Measurements from ENCODE around the gene CREBBP. TPM values are rescaled to one million over a fixed set of nuclear protein-coding genes. Genes with fewer than 3 reads are reported as not detected.
A peak's percentile ranks its signal among the peaks of the same experiment; 100 is the strongest.

Gene CREBBP
- total RNA-seq, 1 donor from 2014 or later = 33.5 TPM

DNA sequence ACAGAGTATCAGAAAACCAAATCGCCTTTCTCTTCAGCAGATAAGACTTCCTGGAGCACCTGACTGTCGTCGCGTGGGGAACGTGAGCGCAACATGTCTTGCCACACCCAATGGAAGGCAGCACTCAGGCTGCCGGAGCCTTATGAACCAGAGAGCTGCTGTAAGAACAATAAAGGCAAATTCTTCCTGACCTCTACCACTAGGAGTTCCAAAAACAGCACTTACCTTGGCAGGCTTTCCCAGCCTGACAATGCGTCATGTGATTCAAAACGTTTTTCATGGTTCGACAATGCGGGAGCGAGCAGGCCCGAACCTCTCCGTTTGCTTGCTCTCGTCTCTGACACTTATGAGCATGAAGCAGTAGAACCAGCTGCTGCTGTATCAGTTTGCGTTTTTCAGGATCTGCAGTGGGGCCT is 87.3 kb downstream of the CREBBP start:
- Histone ChIP-seq H3K4me3 (peak overlapping the region; percentile 32), H3K27ac (replicated peaks) (peak overlapping the region; percentile 78), H3K9me3 (replicated peaks) (no peaks in the 10 kb centered on the region), H3K36me3 (peaks cover 38% of the 10 kb centered on the region), H3K4me1 (peaks cover 76% of the 10 kb centered on the region), H3K27me3 (ENCODE audit: low read depth) (no peaks in the 10 kb centered on the region)
- intact Hi-C loops (cut with micrococcal nuclease) = no loop called here
- TF ChIP-seq, protein P1, sequence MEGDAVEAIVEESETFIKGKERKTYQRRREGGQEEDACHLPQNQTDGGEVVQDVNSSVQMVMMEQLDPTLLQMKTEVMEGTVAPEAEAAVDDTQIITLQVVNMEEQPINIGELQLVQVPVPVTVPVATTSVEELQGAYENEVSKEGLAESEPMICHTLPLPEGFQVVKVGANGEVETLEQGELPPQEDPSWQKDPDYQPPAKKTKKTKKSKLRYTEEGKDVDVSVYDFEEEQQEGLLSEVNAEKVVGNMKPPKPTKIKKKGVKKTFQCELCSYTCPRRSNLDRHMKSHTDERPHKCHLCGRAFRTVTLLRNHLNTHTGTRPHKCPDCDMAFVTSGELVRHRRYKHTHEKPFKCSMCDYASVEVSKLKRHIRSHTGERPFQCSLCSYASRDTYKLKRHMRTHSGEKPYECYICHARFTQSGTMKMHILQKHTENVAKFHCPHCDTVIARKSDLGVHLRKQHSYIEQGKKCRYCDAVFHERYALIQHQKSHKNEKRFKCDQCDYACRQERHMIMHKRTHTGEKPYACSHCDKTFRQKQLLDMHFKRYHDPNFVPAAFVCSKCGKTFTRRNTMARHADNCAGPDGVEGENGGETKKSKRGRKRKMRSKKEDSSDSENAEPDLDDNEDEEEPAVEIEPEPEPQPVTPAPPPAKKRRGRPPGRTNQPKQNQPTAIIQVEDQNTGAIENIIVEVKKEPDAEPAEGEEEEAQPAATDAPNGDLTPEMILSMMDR (IDR thresholded peaks at IDR 0.05; ENCODE audit: borderline replicate concordance) = peak; percentile 47
- DNase-seq = peak; percentile 33

DNA sequence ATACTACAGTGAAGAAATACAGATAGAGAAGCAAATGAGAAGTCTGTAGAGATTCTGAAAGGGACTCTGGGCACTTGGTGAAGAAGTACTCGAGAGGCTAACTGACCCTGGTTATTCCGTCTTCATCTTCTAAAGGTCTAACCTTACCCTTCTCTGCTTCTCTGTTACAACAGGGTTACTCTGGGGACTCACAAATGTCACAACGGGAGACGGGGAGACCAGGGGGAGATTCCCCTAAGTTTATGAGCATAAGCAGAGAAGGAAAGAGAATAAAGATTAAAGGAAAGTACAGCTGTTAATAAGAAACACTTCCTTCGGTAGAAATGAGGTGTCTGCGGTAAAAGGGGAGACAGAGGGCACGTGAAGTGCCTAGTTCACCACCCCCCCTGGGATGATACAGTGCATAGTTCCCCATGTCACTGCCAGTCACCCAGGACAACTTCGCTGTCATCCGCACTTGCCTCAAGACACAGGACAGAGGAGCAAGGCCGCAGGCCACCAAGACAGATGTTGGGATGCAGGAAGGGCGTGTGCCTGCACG is 88.0 kb downstream of the CREBBP start:
- Histone ChIP-seq H3K9me3 (replicated peaks) (no peaks in the 10 kb centered on the region), H3K4me3 (peak overlapping the region; percentile 32), H3K27ac (replicated peaks) (peak overlapping the region; percentile 78), H3K27me3 (ENCODE audit: low read depth) (no peaks in the 10 kb centered on the region), H3K36me3 (peaks cover 43% of the 10 kb centered on the region), H3K4me1 (peaks cover 71% of the 10 kb centered on the region)
- intact Hi-C loops (cut with micrococcal nuclease) = no loop called here
- TF ChIP-seq, protein P1 (IDR thresholded peaks at IDR 0.05; ENCODE audit: borderline replicate concordance) = no peak
- DNase-seq = no peak

DNA sequence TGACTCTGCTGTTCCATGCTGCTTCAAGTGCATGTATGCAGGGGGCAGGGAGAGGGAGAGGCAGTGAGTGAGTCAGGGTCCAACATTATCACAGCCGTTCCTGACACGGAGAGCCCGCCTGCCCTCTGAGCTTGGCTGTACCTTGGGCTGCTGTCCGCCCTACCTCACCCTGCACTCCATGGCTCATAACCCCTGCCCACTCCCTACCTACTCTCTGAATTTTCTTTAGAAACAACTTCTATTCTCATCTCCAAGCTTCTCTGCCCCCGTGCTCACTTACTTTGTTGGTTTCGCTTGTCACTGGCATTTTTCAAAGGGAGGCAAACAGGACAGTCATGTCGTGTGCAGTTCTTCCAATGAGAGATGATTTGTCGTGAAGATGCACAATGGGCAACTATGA is 88.8 kb downstream of the CREBBP start:
- no peak overlapping the region for H3K4me3 ChIP-seq
- intact Hi-C loops (cut with micrococcal nuclease) = no loop called here
- no peak overlapping the region for H3K27ac ChIP-seq (replicated peaks)
- DNase-seq = no peak
- peaks cover 63% of the 10 kb centered on the region for H3K4me1 ChIP-seq
- H3K36me3 ChIP-seq = peaks cover 48% of the 10 kb centered on the region
- H3K9me3 ChIP-seq (replicated peaks) = no peaks in the 10 kb centered on the region
- TF ChIP-seq, protein P1 (IDR thresholded peaks at IDR 0.05; ENCODE audit: borderline replicate concordance) = no peak
- H3K27me3 ChIP-seq (ENCODE audit: low read depth) = no peaks in the 10 kb centered on the region

DNA sequence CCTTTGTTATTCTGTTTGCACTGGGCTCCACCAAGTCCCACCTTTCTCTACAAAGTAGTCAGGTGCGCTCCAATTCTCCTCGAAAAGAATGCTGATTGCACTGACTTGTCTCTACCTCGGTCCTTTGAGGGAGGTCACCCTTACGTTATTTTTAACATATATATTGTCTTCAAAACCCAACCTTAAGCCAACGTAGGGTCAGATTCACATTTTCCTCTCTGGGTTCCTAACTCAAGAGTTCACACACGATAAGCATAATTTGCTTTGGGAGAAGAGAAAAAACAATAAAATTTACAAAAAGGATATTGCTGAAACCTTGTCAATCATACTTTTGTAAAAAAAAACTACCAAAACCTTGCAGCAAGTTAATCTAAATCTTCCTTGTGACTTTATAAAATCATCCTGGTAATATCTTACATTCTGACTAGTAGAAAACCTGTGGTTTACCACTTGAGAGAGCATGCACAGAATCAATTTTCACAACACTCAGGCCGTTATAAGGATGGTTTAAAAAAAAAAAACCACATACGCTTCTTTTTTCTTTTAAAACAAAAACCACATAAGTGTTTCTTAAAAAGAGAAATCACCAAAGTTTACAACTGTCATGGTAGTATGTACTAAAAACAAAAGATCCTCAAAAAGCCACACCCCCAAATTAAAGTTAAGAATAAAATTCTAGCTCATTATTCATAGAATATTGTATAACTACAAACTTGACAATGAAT is 91.0 kb downstream of the CREBBP start:
- Histone ChIP-seq H3K27ac (replicated peaks) (no peak overlapping the region), H3K4me3 (no peak overlapping the region), H3K9me3 (replicated peaks) (no peaks in the 10 kb centered on the region), H3K36me3 (peaks cover 62% of the 10 kb centered on the region), H3K4me1 (peaks cover 49% of the 10 kb centered on the region), H3K27me3 (ENCODE audit: low read depth) (no peaks in the 10 kb centered on the region)
- intact Hi-C loops (cut with micrococcal nuclease) = no loop called here
- DNase-seq = no peak
- TF ChIP-seq, protein P1 (IDR thresholded peaks at IDR 0.05; ENCODE audit: borderline replicate concordance) = no peak

DNA sequence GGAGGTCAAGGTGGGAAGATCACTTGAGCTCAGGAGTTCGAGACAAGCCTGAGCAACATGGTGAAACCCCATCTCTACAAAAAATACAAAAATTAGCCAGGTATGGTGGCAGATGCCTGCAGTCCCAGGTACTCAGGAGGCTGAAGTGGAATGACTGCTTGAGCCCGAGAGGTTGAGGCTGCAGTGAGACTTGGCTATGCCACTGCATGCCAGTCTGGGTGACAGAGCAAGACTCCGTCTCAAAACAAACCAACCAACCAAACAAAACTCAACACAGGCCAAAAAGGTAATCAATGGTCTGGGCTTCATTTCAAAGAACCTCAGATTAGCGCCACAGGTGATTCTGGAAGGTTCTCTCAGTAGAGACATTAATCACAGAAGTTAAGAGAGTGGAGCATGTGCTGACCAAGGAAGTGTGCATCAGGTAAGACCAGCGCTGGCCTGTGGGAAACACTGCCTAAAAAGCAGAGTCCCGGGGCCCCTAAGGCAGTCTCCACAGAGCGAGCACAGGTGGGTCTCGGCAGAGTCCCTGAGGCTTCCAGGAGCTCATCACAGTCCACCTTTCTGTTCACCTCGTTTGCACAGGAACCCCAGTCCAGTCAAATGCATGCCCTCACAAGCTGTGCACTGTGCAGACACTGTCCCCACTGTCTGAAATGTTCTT is 91.7 kb downstream of the CREBBP start:
- DNase-seq = no peak
- H3K27ac ChIP-seq (replicated peaks) = no peak overlapping the region
- no peak overlapping the region for H3K4me3 ChIP-seq
- intact Hi-C loops (cut with micrococcal nuclease) = no loop called here
- H3K27me3 ChIP-seq (ENCODE audit: low read depth) = no peaks in the 10 kb centered on the region
- H3K4me1 ChIP-seq = peaks cover 45% of the 10 kb centered on the region
- TF ChIP-seq, protein P1 (IDR thresholded peaks at IDR 0.05; ENCODE audit: borderline replicate concordance) = no peak
- H3K36me3 ChIP-seq = peaks cover 62% of the 10 kb centered on the region
- no peaks in the 10 kb centered on the region for H3K9me3 ChIP-seq (replicated peaks)

All from left ventricle myocardium inferior (tissue), 1 donor.